Stimulated activated CD8-positive, alpha-beta memory T cell treated with anti-CD3 and anti-CD28 coated beads, Interleukin-12 subunit alpha, Interleukin-12 subunit beta, amount 100 ng/mL, for 4 hours (primary cell): Measurements from ENCODE around the gene DSCAM.
"Not testable (repeated sequence)": the region's sequence is repeated elsewhere in the genome, so short reads cannot be mapped to it uniquely, and the experiment has no call there.

Experiments
- DNase-seq: peaks from one replicate; pipeline ENCODE4 v3.0.0-alpha.2; 2020; ENCODE audit warnings: low read depth

DSCAM gene

GRCh38 chr21:40300300-40300699, 546.7 kb downstream of the DSCAM start:
- DNase-seq = no peak

- DNase-seq = no peak
These were observed 547.5 kb downstream of the DSCAM start for GRCh38 chr21:40299451-40299850.

GRCh38 chr21:40294345-40294744, 552.6 kb downstream of the DSCAM start:
- DNase-seq = no peak

- DNase-seq = no peak
These were observed 555.4 kb downstream of the DSCAM start for GRCh38 chr21:40291560-40291959.

- DNase-seq = no peak
These were observed 562.5 kb downstream of the DSCAM start for GRCh38 chr21:40284409-40284808.

- no peak for DNase-seq
These were observed 563.8 kb downstream of the DSCAM start for GRCh38 chr21:40282912-40283886.

GRCh38 chr21:40278345-40278744, 568.6 kb downstream of the DSCAM start:
- no peak for DNase-seq

GRCh38 chr21:40276001-40276400, 571.0 kb downstream of the DSCAM start:
- no peak for DNase-seq

- DNase-seq = no peak
These were observed 574.9 kb downstream of the DSCAM start for GRCh38 chr21:40272037-40272436.

- no peak for DNase-seq
These were observed 575.8 kb downstream of the DSCAM start for GRCh38 chr21:40271164-40271563.

GRCh38 chr21:40270047-40270446, 576.9 kb downstream of the DSCAM start:
- no peak for DNase-seq

- DNase-seq = no peak
These were observed 577.7 kb downstream of the DSCAM start for GRCh38 chr21:40269239-40269638.

GRCh38 chr21:40258456-40258855, 588.5 kb downstream of the DSCAM start:
- DNase-seq = not testable (repeated sequence)

- DNase-seq = no peak
These were observed 589.6 kb downstream of the DSCAM start for GRCh38 chr21:40257342-40257741.

GRCh38 chr21:40255518-40256444, 591.2 kb downstream of the DSCAM start:
- no peak for DNase-seq

- DNase-seq = no peak
These were observed 592.2 kb downstream of the DSCAM start for GRCh38 chr21:40254540-40255465.

- DNase-seq = no peak
These were observed 593.8 kb downstream of the DSCAM start for GRCh38 chr21:40253112-40253511.

GRCh38 chr21:40250514-40251294, 596.3 kb downstream of the DSCAM start:
- no peak for DNase-seq

GRCh38 chr21:40244981-40245380, 602.0 kb downstream of the DSCAM start:
- DNase-seq = no peak

GRCh38 chr21:40243685-40244084, 603.3 kb downstream of the DSCAM start:
- no peak for DNase-seq
